ENCODE results near the gene SUCO. TPM values are rescaled to one million over a fixed set of nuclear protein-coding genes. Genes with fewer than 3 reads are reported as not detected.

The SUCO gene
- total RNA-seq, 1 donor from 2014 or later: 81.2 TPM

DNA sequence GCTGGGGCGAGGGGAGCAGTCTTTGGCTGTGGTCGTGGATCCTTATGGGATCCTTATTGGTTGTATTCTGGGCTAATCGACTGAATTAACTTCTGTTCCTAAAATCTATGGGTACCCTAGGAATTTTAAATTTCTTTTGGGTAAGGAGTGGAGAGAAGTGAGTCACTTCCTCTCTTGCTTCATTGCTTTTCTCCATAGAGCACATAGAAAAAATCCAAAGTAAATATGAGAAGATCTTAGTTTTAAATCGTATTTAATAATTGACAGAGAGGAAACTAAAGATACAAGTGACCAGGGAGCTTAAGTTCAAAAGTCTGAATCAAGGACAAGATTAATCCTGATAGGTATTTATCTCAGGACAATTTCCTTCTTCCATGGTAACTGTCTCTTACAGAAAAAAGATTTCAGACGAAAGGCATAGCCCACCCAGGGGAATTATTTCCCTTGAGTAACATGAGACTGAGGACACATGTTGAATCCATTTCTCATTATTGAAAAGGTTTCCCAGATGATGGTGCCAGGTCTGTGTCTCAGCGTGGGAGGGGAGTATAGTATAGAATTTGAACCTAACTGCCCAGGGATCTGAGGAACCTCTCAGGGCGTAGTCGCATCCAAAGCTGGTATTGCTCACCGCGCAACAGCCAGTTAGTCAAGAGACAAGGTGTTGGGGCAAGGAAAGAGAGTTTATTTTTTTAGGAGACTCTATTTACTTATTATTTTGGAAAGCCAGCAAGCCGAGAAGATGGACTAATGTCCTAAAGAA, 97.3 kb downstream of the SUCO start:
- Mint-ChIP-seq H3K27me3 (ENCODE audit: unreplicated experiment) (no peaks in the 10 kb centered on the region), H3K4me3 (ENCODE audit: unreplicated experiment) (no peak overlapping the region), H3K4me1 (ENCODE audit: unreplicated experiment) (no peaks in the 10 kb centered on the region), H3K9me3 (ENCODE audit: unreplicated experiment) (no peaks in the 10 kb centered on the region), H3K27ac (ENCODE audit: unreplicated experiment) (no peak overlapping the region), H3K36me3 (ENCODE audit: low read depth, unreplicated experiment) (peaks cover 5% of the 10 kb centered on the region)
- TF ChIP-seq, protein P1, sequence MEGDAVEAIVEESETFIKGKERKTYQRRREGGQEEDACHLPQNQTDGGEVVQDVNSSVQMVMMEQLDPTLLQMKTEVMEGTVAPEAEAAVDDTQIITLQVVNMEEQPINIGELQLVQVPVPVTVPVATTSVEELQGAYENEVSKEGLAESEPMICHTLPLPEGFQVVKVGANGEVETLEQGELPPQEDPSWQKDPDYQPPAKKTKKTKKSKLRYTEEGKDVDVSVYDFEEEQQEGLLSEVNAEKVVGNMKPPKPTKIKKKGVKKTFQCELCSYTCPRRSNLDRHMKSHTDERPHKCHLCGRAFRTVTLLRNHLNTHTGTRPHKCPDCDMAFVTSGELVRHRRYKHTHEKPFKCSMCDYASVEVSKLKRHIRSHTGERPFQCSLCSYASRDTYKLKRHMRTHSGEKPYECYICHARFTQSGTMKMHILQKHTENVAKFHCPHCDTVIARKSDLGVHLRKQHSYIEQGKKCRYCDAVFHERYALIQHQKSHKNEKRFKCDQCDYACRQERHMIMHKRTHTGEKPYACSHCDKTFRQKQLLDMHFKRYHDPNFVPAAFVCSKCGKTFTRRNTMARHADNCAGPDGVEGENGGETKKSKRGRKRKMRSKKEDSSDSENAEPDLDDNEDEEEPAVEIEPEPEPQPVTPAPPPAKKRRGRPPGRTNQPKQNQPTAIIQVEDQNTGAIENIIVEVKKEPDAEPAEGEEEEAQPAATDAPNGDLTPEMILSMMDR (IDR thresholded peaks at IDR 0.05; ENCODE audit: unreplicated experiment): no peak
- DNase-seq (ENCODE audit: low spot score): no peak

DNA sequence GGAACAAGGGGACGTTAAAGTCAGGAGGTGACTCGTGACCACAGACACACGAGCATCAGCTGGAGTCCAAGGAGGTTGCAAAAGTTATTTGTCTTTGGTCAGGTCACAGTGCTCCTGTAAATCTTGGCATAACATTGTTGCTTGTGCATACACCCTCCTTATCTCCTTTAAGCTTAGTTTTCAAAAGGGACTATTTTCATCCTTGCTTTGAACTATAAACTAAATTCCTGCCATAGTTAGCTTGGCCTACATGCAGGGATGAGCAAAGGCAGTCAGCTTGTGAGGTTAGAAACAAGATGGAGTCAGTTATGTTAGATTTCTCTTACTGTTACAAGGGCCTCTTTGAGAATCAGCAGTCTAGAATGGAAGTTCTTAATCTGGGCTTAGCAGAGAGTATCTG, 97.9 kb downstream of the SUCO start:
- no peak overlapping the region for H3K4me3 Mint-ChIP-seq (ENCODE audit: unreplicated experiment)

DNA sequence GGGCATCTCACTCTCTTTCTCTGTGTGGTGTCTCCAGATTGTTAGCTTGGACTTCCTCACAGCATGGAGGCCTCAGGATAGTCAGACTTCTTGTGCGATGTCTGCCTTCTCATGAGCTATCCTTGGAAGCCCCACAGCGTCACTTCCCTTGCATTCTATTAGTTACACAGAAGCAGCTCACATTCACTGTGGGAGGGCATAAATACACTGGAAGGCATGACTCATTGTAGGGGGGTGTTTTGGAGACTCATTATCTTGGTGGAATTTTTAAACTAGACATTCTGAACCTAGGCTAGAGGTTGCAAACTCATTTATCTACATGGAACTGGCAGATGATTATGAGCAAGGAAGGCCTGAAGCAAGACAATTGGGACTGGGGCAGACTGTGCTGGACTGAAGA, 104.6 kb downstream of the SUCO start:
- no peak overlapping the region for H3K27ac Mint-ChIP-seq (ENCODE audit: unreplicated experiment)
- H3K27me3 Mint-ChIP-seq (ENCODE audit: unreplicated experiment): no peaks in the 10 kb centered on the region
- no peaks in the 10 kb centered on the region for H3K4me1 Mint-ChIP-seq (ENCODE audit: unreplicated experiment)
- H3K9me3 Mint-ChIP-seq (ENCODE audit: unreplicated experiment): peaks cover 4% of the 10 kb centered on the region
- DNase-seq (ENCODE audit: low spot score): no peak
- TF ChIP-seq, protein P1 (IDR thresholded peaks at IDR 0.05; ENCODE audit: unreplicated experiment): no peak
- H3K36me3 Mint-ChIP-seq (ENCODE audit: low read depth, unreplicated experiment): peaks cover 4% of the 10 kb centered on the region
- H3K4me3 Mint-ChIP-seq (ENCODE audit: unreplicated experiment): no peak overlapping the region

More for the DNA sequence above, 97.9 kb downstream of the SUCO start:
- no peak for DNase-seq (ENCODE audit: low spot score)
- TF ChIP-seq, protein P1 (IDR thresholded peaks at IDR 0.05; ENCODE audit: unreplicated experiment): no peak
- Mint-ChIP-seq H3K36me3 (ENCODE audit: low read depth, unreplicated experiment) (peaks cover 5% of the 10 kb centered on the region), H3K27ac (ENCODE audit: unreplicated experiment) (no peak overlapping the region), H3K4me1 (ENCODE audit: unreplicated experiment) (no peaks in the 10 kb centered on the region), H3K9me3 (ENCODE audit: unreplicated experiment) (no peaks in the 10 kb centered on the region), H3K27me3 (ENCODE audit: unreplicated experiment) (no peaks in the 10 kb centered on the region)

DNA sequence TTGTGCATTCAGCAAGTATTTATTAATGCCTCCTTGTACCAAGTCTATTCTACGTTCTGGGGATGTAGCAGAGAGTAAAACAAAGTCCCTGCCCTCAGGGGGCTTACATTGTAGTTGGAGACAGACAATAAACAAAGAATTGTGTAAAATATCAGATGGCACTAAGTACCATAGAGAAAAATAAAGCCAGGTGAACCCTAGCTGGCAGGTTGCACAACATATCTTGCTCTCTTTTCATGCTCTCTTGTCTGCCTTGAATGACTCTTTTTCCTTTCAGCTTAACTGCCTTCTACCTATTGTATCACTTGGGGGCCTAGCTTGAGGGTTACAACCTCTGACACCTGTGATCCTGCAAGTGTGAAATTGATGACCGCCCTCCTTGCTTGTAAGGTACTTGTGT, 105.3 kb downstream of the SUCO start:
- TF ChIP-seq, protein P1 (IDR thresholded peaks at IDR 0.05; ENCODE audit: unreplicated experiment): no peak
- no peaks in the 10 kb centered on the region for H3K27me3 Mint-ChIP-seq (ENCODE audit: unreplicated experiment)

More for the DNA sequence above, 105.3 kb downstream of the SUCO start:
- DNase-seq (ENCODE audit: low spot score): no peak
- H3K4me3 Mint-ChIP-seq (ENCODE audit: unreplicated experiment): no peak overlapping the region
- peaks cover 4% of the 10 kb centered on the region for H3K9me3 Mint-ChIP-seq (ENCODE audit: unreplicated experiment)
- no peak overlapping the region for H3K27ac Mint-ChIP-seq (ENCODE audit: unreplicated experiment)
- peaks cover 4% of the 10 kb centered on the region for H3K36me3 Mint-ChIP-seq (ENCODE audit: low read depth, unreplicated experiment)
- peaks cover 2% of the 10 kb centered on the region for H3K4me1 Mint-ChIP-seq (ENCODE audit: unreplicated experiment)

Data from endothelial cell (in vitro differentiated cells).